WI38 (cell line): ENCODE results near the gene PIPOX.

Experiments used
- H3K4me3 ChIP-seq: 2 replicates; pipeline ENCODE4 v1.5.1; 2011; ENCODE audit warnings: low read depth, mild to moderate bottlenecking, control low read depth, low read length
- CTCF ChIP-seq: IDR thresholded peaks from 2 replicates; pipeline ENCODE4 v1.5.1; 2012; ENCODE audit warnings: low read depth, mild to moderate bottlenecking, control low read depth, low read length

Gene PIPOX

GRCh38 chr17:29010129-29010528, 32.8 kb upstream of the PIPOX start:
- no peak overlapping the region for H3K4me3 ChIP-seq
- no peak for TF ChIP-seq CTCF

GRCh38 chr17:29010586-29010985, 32.4 kb upstream of the PIPOX start:
- TF ChIP-seq CTCF = no peak

GRCh38 chr17:29012535-29012934, 30.4 kb upstream of the PIPOX start:
- TF ChIP-seq CTCF = no peak
- no peak overlapping the region for H3K4me3 ChIP-seq

More at GRCh38 chr17:29010586-29010985, 32.4 kb upstream of the PIPOX start:
- H3K4me3 ChIP-seq = no peak overlapping the region

- no peak overlapping the region for H3K4me3 ChIP-seq
- no peak for TF ChIP-seq CTCF
Measured at GRCh38 chr17:29014716-29015115, 28.2 kb upstream of the PIPOX start.

- TF ChIP-seq CTCF = no peak
- H3K4me3 ChIP-seq = no peak overlapping the region
Measured at GRCh38 chr17:29016345-29017210, 26.4 kb upstream of the PIPOX start.

- no peak for TF ChIP-seq CTCF
- no peak overlapping the region for H3K4me3 ChIP-seq
Measured at GRCh38 chr17:29018788-29019474, 24.0 kb upstream of the PIPOX start.
